NCI-H1092 treated with DMSO at 0.1 percent for 48 hours (cell line): ENCODE measurements around the gene C2orf72.
"Not testable (repeated sequence)": the region's sequence is repeated elsewhere in the genome, so short reads cannot be mapped to it uniquely, and the experiment has no call there.

Experiments
- DNase-seq: peaks from one replicate; lab custom pipeline; 2025; lab: John Stamatoyannopoulos, UW

C2orf72 gene

GRCh38 chr2:231015478-231015877 is 21.8 kb upstream of the C2orf72 start:
- no peak for DNase-seq

- DNase-seq: no peak
Measured at GRCh38 chr2:231015926-231016325, 21.4 kb upstream of the C2orf72 start.

- no peak for DNase-seq
Measured at GRCh38 chr2:231016566-231017230, 20.6 kb upstream of the C2orf72 start.

- DNase-seq: no peak
Measured at GRCh38 chr2:231017231-231017598, 20.1 kb upstream of the C2orf72 start.

- no peak for DNase-seq
Measured at GRCh38 chr2:231018184-231018583, 19.1 kb upstream of the C2orf72 start.

- DNase-seq: not testable (repeated sequence)
Measured at GRCh38 chr2:231025059-231025458, 12.3 kb upstream of the C2orf72 start.

- DNase-seq: no peak
Measured at GRCh38 chr2:231028889-231029288, 8.4 kb upstream of the C2orf72 start.

GRCh38 chr2:231029563-231029962 is 7.8 kb upstream of the C2orf72 start:
- DNase-seq: no peak

GRCh38 chr2:231030725-231031124 is 6.6 kb upstream of the C2orf72 start:
- DNase-seq: no peak

- DNase-seq: no peak
Measured at GRCh38 chr2:231032575-231033140, 4.7 kb upstream of the C2orf72 start.

GRCh38 chr2:231033147-231034132 is 3.9 kb upstream of the C2orf72 start:
- no peak for DNase-seq

- DNase-seq: no peak
Measured at GRCh38 chr2:231034291-231034882, 2.9 kb upstream of the C2orf72 start.

- no peak for DNase-seq
Measured at GRCh38 chr2:231036131-231036530, 1.2 kb upstream of the C2orf72 start.

GRCh38 chr2:231036578-231037106 is 681 bp upstream of the C2orf72 start:
- no peak for DNase-seq

- DNase-seq: no peak
Measured at GRCh38 chr2:231037731-231038482, 584 bp downstream of the C2orf72 start.

GRCh38 chr2:231038483-231039293 is 1.4 kb downstream of the C2orf72 start:
- DNase-seq: no peak

GRCh38 chr2:231039294-231039664 is 2.0 kb downstream of the C2orf72 start:
- no peak for DNase-seq

- DNase-seq: no peak
Measured at GRCh38 chr2:231039821-231040364, 2.6 kb downstream of the C2orf72 start.

- no peak for DNase-seq
Measured at GRCh38 chr2:231041061-231041689, 3.9 kb downstream of the C2orf72 start.

GRCh38 chr2:231043796-231044195 is 6.5 kb downstream of the C2orf72 start:
- no peak for DNase-seq
